Measurements from ENCODE around the gene NOS3. TPM values are rescaled to one million over a fixed set of nuclear protein-coding genes. Genes with fewer than 3 reads are reported as not detected.

NOS3 gene
- total and polyA plus RNA-seq, 9 of the 15 experiments (the other 6 are each of a cell fraction or from before 2014, with no cell fraction given), result 1.1 to 121 (median 23.6) TPM

DNA sequence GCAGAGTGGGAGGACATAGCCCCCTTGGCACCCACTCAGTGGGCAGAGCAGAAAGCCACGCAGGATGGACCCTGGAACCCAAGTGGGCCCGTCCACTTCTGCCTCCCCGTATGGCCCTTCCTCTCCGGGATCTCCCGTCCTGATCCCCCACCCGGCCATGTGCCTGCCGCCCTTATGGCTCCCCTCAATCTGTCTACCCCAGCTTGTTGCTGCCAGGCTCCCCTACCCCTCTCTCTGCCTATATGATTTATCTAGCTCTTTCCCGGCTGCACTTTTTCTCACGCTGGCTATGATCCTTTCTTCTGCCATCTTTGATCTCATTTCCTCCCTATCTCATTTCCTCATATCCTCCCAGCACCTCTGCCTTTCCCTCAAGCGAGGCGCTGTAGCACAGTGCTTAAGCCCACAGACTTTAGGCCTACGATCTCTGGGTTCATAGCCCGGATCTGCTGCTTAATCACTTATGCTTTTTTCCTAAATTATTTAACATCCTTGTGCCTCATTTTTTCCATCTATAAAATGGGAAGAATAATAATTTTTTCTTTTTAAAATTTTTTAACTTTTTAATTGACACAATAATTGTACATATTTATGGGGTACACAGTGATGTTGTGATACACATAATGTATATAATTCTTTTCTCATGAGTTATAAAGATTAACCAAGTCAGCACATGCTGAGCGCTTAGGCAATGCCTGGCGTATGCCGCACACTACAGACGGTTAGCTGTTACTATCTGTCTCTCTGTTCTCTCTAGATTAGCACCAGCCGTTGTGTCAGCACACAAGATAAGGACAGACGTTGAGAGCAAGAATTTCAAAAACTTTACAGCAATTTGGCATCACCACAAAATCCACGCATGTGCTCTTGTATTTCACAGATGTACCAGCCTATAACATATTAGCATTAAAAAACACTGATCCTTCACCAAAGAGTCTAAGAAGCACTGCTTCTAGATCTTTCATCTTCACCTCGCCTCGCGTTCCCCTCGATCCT is 30.8 kb upstream of the NOS3 start (continued):
- TF ChIP-seq, protein P1, sequence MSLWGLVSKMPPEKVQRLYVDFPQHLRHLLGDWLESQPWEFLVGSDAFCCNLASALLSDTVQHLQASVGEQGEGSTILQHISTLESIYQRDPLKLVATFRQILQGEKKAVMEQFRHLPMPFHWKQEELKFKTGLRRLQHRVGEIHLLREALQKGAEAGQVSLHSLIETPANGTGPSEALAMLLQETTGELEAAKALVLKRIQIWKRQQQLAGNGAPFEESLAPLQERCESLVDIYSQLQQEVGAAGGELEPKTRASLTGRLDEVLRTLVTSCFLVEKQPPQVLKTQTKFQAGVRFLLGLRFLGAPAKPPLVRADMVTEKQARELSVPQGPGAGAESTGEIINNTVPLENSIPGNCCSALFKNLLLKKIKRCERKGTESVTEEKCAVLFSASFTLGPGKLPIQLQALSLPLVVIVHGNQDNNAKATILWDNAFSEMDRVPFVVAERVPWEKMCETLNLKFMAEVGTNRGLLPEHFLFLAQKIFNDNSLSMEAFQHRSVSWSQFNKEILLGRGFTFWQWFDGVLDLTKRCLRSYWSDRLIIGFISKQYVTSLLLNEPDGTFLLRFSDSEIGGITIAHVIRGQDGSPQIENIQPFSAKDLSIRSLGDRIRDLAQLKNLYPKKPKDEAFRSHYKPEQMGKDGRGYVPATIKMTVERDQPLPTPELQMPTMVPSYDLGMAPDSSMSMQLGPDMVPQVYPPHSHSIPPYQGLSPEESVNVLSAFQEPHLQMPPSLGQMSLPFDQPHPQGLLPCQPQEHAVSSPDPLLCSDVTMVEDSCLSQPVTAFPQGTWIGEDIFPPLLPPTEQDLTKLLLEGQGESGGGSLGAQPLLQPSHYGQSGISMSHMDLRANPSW (CRISPR knock-in tag; IDR thresholded peaks at IDR 0.05), result no peak; the same call in 1 of the 2 replicates
- TF ChIP-seq, protein P2, sequence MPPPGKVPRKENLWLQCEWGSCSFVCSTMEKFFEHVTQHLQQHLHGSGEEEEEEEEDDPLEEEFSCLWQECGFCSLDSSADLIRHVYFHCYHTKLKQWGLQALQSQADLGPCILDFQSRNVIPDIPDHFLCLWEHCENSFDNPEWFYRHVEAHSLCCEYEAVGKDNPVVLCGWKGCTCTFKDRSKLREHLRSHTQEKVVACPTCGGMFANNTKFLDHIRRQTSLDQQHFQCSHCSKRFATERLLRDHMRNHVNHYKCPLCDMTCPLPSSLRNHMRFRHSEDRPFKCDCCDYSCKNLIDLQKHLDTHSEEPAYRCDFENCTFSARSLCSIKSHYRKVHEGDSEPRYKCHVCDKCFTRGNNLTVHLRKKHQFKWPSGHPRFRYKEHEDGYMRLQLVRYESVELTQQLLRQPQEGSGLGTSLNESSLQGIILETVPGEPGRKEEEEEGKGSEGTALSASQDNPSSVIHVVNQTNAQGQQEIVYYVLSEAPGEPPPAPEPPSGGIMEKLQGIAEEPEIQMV (tag; conservative IDR thresholded peaks at IDR 0.05; ENCODE audit: low read depth), result peak; percentile 21; the same call in 1 of the 2 replicates
- TF ChIP-seq, protein P3, sequence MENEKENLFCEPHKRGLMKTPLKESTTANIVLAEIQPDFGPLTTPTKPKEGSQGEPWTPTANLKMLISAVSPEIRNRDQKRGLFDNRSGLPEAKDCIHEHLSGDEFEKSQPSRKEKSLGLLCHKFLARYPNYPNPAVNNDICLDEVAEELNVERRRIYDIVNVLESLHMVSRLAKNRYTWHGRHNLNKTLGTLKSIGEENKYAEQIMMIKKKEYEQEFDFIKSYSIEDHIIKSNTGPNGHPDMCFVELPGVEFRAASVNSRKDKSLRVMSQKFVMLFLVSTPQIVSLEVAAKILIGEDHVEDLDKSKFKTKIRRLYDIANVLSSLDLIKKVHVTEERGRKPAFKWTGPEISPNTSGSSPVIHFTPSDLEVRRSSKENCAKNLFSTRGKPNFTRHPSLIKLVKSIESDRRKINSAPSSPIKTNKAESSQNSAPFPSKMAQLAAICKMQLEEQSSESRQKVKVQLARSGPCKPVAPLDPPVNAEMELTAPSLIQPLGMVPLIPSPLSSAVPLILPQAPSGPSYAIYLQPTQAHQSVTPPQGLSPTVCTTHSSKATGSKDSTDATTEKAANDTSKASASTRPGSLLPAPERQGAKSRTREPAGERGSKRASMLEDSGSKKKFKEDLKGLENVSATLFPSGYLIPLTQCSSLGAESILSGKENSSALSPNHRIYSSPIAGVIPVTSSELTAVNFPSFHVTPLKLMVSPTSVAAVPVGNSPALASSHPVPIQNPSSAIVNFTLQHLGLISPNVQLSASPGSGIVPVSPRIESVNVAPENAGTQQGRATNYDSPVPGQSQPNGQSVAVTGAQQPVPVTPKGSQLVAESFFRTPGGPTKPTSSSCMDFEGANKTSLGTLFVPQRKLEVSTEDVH (IDR thresholded peaks at IDR 0.05; ENCODE audit: low read depth, partially characterized antibody), result peak; percentile 51
- TF ChIP-seq UBTF (IDR thresholded peaks at IDR 0.05; ENCODE audit: borderline replicate concordance in 1 of 2, low read depth in 2 of 2, low read length in 2 of 2) (peak in 1 of 2 experiments; percentile 50; a peak in 1 of 4 replicates), CREM (IDR thresholded peaks at IDR 0.05; ENCODE audit: low read depth) (peak; percentile 95), ATF7 (IDR thresholded peaks at IDR 0.05) (peak; percentile 87), XRCC3 (IDR thresholded peaks at IDR 0.05) (no peak), ESRRA (IDR thresholded peaks at IDR 0.05; ENCODE audit: borderline replicate concordance, low read depth) (peak; percentile 51; the same call in 1 of the 2 replicates), NR1H2 (CRISPR knock-in tag; IDR thresholded peaks at IDR 0.05) (0 out of 2 replicates have a peak, but pooled peaks have one; percentile 25), SUPT5H (IDR thresholded peaks at IDR 0.05) (peak; percentile 63), MEF2D (tag; conservative IDR thresholded peaks at IDR 0.05; ENCODE audit: low read depth) (peak; percentile 87), RHOXF2B (CRISPR knock-in tag; conservative IDR thresholded peaks at IDR 0.05) (0 out of 2 replicates have a peak, but pooled peaks have one; percentile 8), MBD1 (CRISPR knock-in tag; IDR thresholded peaks at IDR 0.05) (no peak), ZFP30 (CRISPR knock-in tag; IDR thresholded peaks at IDR 0.05; ENCODE audit: borderline replicate concordance) (0 out of 2 replicates have a peak, but pooled peaks have one; percentile 0)

Data from K562 (cell line).